ENCODE measurements around the gene DIP2A. TPM values are rescaled to one million over a fixed set of nuclear protein-coding genes. Genes with fewer than 3 reads are reported as not detected.

The DIP2A gene
- total RNA-seq, 1 donor from 2014 or later = 57.2 TPM

DNA sequence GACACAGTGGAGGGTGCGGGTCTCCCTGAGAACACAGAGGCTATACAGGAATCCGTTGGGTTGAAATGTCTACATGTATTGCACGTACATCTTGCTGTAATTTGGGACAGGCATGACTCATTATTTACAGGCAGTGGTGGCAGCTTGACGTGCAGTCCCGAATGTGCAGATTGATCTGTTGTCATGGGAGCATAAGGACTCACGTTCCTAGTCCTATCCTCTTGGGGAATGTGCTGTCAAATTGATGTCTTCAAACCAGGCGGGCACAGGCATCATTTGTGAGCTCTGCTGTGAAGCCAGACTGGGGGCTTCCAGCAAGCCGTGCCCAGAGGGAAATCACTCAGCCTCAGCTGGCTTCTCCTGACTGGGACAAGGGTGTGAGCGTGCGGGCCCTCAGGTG is 105.7 kb downstream of the DIP2A start:
- DNase-seq (ENCODE audit: low spot score in 2 of 2, unreplicated experiment in 2 of 2) = no peak
- H3K9me3 Mint-ChIP-seq = no peaks in the 10 kb centered on the region
- no peaks in the 10 kb centered on the region for H3K4me1 Mint-ChIP-seq
- no peak overlapping the region for H3K4me3 Mint-ChIP-seq
- no peaks in the 10 kb centered on the region for H3K27me3 Mint-ChIP-seq (ENCODE audit: low read depth)
- H3K27ac Mint-ChIP-seq = no peak overlapping the region
- TF ChIP-seq, protein P1, sequence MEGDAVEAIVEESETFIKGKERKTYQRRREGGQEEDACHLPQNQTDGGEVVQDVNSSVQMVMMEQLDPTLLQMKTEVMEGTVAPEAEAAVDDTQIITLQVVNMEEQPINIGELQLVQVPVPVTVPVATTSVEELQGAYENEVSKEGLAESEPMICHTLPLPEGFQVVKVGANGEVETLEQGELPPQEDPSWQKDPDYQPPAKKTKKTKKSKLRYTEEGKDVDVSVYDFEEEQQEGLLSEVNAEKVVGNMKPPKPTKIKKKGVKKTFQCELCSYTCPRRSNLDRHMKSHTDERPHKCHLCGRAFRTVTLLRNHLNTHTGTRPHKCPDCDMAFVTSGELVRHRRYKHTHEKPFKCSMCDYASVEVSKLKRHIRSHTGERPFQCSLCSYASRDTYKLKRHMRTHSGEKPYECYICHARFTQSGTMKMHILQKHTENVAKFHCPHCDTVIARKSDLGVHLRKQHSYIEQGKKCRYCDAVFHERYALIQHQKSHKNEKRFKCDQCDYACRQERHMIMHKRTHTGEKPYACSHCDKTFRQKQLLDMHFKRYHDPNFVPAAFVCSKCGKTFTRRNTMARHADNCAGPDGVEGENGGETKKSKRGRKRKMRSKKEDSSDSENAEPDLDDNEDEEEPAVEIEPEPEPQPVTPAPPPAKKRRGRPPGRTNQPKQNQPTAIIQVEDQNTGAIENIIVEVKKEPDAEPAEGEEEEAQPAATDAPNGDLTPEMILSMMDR (IDR thresholded peaks at IDR 0.05; ENCODE audit: unreplicated experiment) = no peak
- peaks cover 44% of the 10 kb centered on the region for H3K36me3 Mint-ChIP-seq

DNA sequence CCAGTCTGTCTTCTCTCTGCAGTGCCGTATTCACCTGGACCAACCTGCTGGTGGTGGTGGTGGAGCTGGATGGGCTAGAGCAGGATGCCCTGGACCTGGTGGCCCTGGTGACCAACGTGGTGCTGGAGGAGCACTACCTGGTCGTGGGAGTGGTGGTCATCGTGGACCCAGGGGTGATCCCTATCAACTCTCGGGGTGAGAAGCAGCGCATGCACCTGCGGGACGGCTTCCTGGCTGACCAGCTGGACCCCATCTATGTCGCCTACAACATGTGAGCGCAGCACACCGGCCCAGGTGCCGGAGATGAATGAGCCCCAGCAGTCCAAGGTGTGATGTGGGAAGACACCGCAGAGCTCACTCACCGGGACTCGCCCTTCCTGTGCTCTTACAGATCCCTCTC is 108.7 kb downstream of the DIP2A start:
- Mint-ChIP-seq H3K36me3 (peaks cover 50% of the 10 kb centered on the region), H3K9me3 (peaks cover 14% of the 10 kb centered on the region), H3K27ac (no peak overlapping the region), H3K27me3 (ENCODE audit: low read depth) (no peaks in the 10 kb centered on the region), H3K4me3 (no peak overlapping the region), H3K4me1 (no peaks in the 10 kb centered on the region)
- TF ChIP-seq, protein P1 (IDR thresholded peaks at IDR 0.05; ENCODE audit: unreplicated experiment) = no peak
- no peak for DNase-seq (ENCODE audit: low spot score in 2 of 2, unreplicated experiment in 2 of 2)

DNA sequence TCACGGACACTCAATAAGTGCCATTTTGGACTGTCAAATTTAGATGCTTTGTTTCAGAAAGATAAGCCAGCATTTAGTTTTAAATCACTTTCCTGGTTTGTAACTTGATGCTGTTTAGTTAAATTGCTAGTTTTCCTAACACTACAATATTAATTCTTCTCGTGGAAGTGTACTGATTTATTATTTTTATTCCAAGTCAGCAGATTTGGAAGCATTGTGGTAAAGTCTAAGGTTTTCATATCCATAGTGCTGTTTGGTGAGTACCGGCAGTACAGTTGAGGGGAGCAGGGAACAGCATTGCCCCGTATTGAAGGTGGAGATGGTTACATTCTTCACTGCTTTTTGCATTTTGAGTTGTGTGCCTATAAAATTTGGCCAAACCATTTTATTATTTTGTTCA is 109.9 kb downstream of the DIP2A start:
- Mint-ChIP-seq H3K4me1 (no peaks in the 10 kb centered on the region), H3K27me3 (ENCODE audit: low read depth) (no peaks in the 10 kb centered on the region), H3K4me3 (no peak overlapping the region), H3K9me3 (peaks cover 22% of the 10 kb centered on the region), H3K27ac (no peak overlapping the region), H3K36me3 (peaks cover 54% of the 10 kb centered on the region)
- no peak for DNase-seq (ENCODE audit: low spot score in 2 of 2, unreplicated experiment in 2 of 2)
- TF ChIP-seq, protein P1 (IDR thresholded peaks at IDR 0.05; ENCODE audit: unreplicated experiment) = no peak

DNA sequence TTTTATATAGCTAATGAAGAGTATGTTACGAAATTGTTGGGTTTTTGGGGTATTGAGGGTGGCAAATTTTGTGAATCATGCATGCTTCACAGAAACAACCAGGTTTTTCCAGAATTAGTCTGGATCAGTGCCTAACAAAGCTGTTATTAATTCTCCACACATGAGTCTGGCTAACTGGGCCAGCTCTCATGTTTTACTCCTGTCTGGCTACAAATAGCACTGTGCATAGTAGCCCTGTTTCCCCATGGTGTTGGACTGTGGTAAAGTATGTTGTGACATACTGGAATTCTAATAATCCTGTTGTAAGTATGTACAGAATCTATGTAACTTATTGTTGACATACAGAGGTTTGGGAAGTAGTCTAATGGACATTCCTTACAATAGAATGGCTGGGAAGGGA is 110.4 kb downstream of the DIP2A start:
- DNase-seq (ENCODE audit: low spot score in 2 of 2, unreplicated experiment in 2 of 2) = no peak
- H3K9me3 Mint-ChIP-seq = peaks cover 27% of the 10 kb centered on the region
- TF ChIP-seq, protein P1 (IDR thresholded peaks at IDR 0.05; ENCODE audit: unreplicated experiment) = no peak
- peaks cover 59% of the 10 kb centered on the region for H3K36me3 Mint-ChIP-seq
- no peak overlapping the region for H3K4me3 Mint-ChIP-seq
- H3K27me3 Mint-ChIP-seq (ENCODE audit: low read depth) = no peaks in the 10 kb centered on the region
- no peak overlapping the region for H3K27ac Mint-ChIP-seq
- H3K4me1 Mint-ChIP-seq = no peaks in the 10 kb centered on the region

DNA sequence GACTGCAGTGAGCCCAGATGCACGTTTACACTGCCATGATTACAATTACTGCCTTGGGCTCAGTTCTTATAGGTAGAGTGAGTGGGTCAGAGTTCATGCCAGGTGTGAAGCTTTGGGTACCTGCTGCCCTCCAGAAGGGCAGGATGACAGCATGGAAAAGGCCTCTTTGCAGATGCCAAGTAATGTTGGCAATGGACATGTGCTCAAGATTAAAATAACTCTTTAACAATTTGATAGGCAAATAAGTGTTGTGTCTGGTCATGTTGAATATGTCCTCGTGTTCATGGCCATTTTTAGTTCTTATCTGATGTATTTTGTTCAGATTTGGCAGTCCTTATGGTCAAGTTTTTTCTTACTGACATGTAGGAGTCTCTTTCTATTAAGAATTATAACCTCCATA is 111.4 kb downstream of the DIP2A start:
- TF ChIP-seq, protein P1 (IDR thresholded peaks at IDR 0.05; ENCODE audit: unreplicated experiment) = no peak
- peaks cover 65% of the 10 kb centered on the region for H3K36me3 Mint-ChIP-seq
- H3K4me1 Mint-ChIP-seq = no peaks in the 10 kb centered on the region
- peaks cover 38% of the 10 kb centered on the region for H3K9me3 Mint-ChIP-seq
- DNase-seq (ENCODE audit: low spot score in 2 of 2, unreplicated experiment in 2 of 2) = no peak
- no peak overlapping the region for H3K4me3 Mint-ChIP-seq
- H3K27me3 Mint-ChIP-seq (ENCODE audit: low read depth) = no peaks in the 10 kb centered on the region
- H3K27ac Mint-ChIP-seq = no peak overlapping the region

DNA sequence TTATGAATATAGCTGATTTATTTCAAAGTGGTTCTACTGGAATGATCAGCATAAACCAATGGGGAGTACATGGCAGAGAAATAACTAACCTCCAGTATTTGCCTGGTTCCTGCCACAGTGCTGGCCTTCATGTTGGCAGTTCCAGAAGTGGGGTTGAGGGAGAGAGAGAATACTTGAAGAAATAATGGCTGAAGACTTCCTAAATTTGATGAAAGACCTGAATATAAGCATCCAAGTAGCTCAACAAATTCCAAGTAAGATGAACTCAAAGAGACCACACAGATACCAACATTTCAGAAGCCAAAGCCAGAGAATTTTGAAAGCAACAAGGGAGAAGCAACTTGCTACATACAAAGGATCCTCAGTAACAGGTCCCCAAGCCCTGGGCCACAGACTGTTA is 111.9 kb downstream of the DIP2A start:
- no peaks in the 10 kb centered on the region for H3K4me1 Mint-ChIP-seq
- no peak for DNase-seq (ENCODE audit: low spot score in 2 of 2, unreplicated experiment in 2 of 2)
- H3K9me3 Mint-ChIP-seq = peaks cover 43% of the 10 kb centered on the region
- H3K27ac Mint-ChIP-seq = no peak overlapping the region
- H3K4me3 Mint-ChIP-seq = no peak overlapping the region
- TF ChIP-seq, protein P1 (IDR thresholded peaks at IDR 0.05; ENCODE audit: unreplicated experiment) = no peak
- H3K36me3 Mint-ChIP-seq = peaks cover 66% of the 10 kb centered on the region
- H3K27me3 Mint-ChIP-seq (ENCODE audit: low read depth) = no peaks in the 10 kb centered on the region
